ENCODE results near the gene ZNF580. TPM values are rescaled to one million over a fixed set of nuclear protein-coding genes. Genes with fewer than 3 reads are reported as not detected.

ZNF580 gene
- total and polyA plus RNA-seq, 10 of the 15 experiments (the other 5 are each of a cell fraction or from before 2014, with no cell fraction given): 2.3 to 31.8 (median 10.0) TPM

GRCh38 chr19:55668603-55669348 is 28.0 kb downstream of the ZNF580 start:
- WGBS (ENCODE audit: insufficient coverage, insufficient replicate concordance, low lambda C conversion rate, missing lambda C conversion rate): 93% methylated on average over 28 of the region's 30 CpGs
- POLR2A ChIA-PET: interaction anchor here (0.6 kb wide), 1 partner anchor 277 kb away, joined by 4 read pairs; no protein-coding TSS in a partner anchor
- Histone ChIP-seq H2AFZ (ENCODE audit: control insufficient read depth, low read depth, low read length) (no peak overlapping the region), H3K27me3 (replicated peaks in 1 of 2; ENCODE audit: control insufficient read depth in 2 of 2, insufficient read depth in 2 of 2, low read length in 1 of 2) (no peaks in the 10 kb centered on the region), H3K79me2 (ENCODE audit: control insufficient read depth, insufficient read depth, low read length) (peaks cover 17% of the 10 kb centered on the region), H3K4me3 (no peak overlapping the region), H4K20me1 (ENCODE audit: control insufficient read depth, insufficient read depth) (peaks cover 18% of the 10 kb centered on the region), H3K9ac (ENCODE audit: control insufficient read depth, insufficient read depth, low read length) (no peak overlapping the region), H3K27ac (ENCODE audit: control insufficient read depth, insufficient read depth) (no peak overlapping the region), H3K36me3 (ENCODE audit: control insufficient read depth in 2 of 2, insufficient read depth in 2 of 2, low read length in 1 of 2) (peaks cover 35 to 55% of the 10 kb centered on the region in 2 experiments), H3K4me2 (ENCODE audit: control insufficient read depth, insufficient read depth) (no peak overlapping the region), H3K9me3 (replicated peaks; ENCODE audit: control insufficient read depth, insufficient read depth, low read length) (no peaks in the 10 kb centered on the region), H3K4me1 (ENCODE audit: control insufficient read depth, insufficient read depth, low read length) (no peaks in the 10 kb centered on the region; the same call in 1 of the 2 replicates)
- RAD21 ChIA-PET (ENCODE audit: unreplicated experiment): no interaction called here
- no peak for FAIRE-seq
- BruUV-seq (replicated peaks): no TSS peak
- SMC1A ChIA-PET (ENCODE audit: uncharacterized antibody, unreplicated experiment): no interaction called here
- no peak for ATAC-seq
- TF ChIP-seq EGR1 (IDR thresholded peaks at IDR 0.05; ENCODE audit: borderline replicate concordance in 1 of 2, low read depth in 2 of 2, low read length in 2 of 2): no peak
- no peak for TF ChIP-seq CHD4 (IDR thresholded peaks at IDR 0.05)
- no peak for TF ChIP-seq RAD51 (IDR thresholded peaks at IDR 0.05)
- no peak for TF ChIP-seq GATAD2B (conservative IDR thresholded peaks at IDR 0.05; ENCODE audit: low read depth)
- no peak for TF ChIP-seq IRF3 (IDR thresholded peaks at IDR 0.05)
- TF ChIP-seq, protein P1, sequence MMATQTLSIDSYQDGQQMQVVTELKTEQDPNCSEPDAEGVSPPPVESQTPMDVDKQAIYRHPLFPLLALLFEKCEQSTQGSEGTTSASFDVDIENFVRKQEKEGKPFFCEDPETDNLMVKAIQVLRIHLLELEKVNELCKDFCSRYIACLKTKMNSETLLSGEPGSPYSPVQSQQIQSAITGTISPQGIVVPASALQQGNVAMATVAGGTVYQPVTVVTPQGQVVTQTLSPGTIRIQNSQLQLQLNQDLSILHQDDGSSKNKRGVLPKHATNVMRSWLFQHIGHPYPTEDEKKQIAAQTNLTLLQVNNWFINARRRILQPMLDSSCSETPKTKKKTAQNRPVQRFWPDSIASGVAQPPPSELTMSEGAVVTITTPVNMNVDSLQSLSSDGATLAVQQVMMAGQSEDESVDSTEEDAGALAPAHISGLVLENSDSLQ (IDR thresholded peaks at IDR 0.05): no peak
- TF ChIP-seq ZNF592 (IDR thresholded peaks at IDR 0.05): no peak
- no peak for TF ChIP-seq CBFB (IDR thresholded peaks at IDR 0.05; ENCODE audit: low read depth)
- TF ChIP-seq TCF12 (IDR thresholded peaks at IDR 0.05; ENCODE audit: low read depth, low read length): no peak
- no peak for TF ChIP-seq MXI1 (IDR thresholded peaks at IDR 0.05; ENCODE audit: low read depth, low read length)
- in situ Hi-C loops (cut with MboI) (loop anchor here (25.0 kb wide), 1 partner anchor 1531 kb away; the partner anchor contains the start of gene CNOT3), intact Hi-C loops (cut with micrococcal nuclease; ENCODE audit: unreplicated experiment) (no loop called here)
- CTCF ChIA-PET: interaction anchor here (1.0 kb wide), 1 partner anchor 36 kb away, joined by 5 read pairs; no protein-coding TSS in a partner anchor
- no peak for DNase-seq (ENCODE audit: low read depth, low spot score)
